GM21515 (cell line): ENCODE data around the gene MUSTN1.

Experiments used
- ATAC-seq: cut with Tn5 transposase; IDR thresholded peaks from one replicate; pipeline ENCODE4 v1.9.1; 2021; ENCODE audit not compliant: unreplicated experiment

The MUSTN1 gene

DNA sequence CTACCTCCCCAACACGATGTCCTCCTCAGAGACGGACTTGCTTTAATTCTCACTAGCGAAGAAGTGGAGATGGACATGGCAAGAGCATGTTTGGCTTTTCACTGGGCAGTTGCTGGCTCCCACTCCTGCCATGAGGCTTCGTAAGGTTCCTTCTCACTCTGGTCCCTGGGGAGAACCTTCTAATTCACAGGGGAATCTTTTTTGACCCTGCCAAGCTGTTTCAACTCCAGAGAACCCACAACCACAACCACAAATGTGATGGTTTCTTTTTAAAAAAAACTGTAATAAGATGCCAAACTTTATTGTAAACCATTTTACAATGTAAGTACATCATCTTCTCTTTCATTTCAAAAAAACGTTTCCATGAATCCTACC, 1.6 kb upstream of the MUSTN1 start:
- no peak for ATAC-seq

DNA sequence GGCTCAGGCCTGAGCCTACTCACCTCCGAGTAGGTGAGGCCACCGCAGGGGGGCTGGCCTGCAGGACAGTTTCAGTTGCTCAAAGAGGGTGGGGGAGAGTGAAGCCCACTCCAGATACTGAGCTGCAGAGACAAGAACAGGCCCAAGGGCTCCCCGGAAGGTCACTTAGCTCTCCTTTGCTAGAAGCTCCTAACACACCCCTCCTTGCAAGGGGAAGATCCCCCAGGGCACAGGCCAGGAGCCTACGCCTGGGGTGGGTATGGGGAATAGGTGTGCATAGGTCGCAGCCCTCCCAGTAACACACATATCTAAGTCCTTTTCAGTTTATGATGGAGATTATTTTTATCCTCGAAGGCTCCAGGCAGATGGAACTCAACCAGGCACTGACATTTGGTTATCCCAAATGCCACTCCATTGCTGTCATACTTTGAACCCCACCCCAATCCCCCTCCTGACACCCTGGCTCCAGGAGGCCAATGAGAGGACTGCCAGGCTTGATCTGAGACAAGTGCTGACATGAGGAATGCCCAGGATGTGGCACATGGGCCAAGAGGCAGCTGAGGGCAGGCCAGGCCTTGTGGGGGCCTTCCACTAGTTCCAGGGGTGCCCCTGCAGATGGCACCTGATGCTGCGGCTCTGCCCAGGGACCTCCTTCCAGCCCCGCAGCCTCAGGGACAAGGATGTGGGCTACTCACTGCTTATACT, 1.1 kb upstream of the MUSTN1 start:
- ATAC-seq: no peak

DNA sequence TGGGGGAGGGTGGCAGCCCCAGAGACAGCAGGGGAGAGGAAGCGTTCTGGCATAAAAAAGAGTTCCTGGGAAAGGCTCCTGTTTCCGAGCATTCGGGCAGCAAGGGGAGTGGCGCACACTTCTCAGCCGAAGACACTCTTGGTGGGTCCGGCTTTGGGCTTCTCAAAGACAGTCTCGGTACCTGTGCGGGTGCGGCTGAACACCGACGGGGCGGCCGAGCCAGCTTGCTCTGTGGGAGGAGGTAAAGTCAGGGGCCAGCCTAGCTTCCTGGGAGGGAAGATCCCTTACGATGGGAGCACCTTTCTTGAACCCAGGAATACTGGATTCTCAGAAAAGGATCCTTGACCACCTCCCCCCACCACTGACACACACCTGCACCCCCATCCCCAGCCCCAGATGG, 1.6 kb downstream of the MUSTN1 start:
- no peak for ATAC-seq

DNA sequence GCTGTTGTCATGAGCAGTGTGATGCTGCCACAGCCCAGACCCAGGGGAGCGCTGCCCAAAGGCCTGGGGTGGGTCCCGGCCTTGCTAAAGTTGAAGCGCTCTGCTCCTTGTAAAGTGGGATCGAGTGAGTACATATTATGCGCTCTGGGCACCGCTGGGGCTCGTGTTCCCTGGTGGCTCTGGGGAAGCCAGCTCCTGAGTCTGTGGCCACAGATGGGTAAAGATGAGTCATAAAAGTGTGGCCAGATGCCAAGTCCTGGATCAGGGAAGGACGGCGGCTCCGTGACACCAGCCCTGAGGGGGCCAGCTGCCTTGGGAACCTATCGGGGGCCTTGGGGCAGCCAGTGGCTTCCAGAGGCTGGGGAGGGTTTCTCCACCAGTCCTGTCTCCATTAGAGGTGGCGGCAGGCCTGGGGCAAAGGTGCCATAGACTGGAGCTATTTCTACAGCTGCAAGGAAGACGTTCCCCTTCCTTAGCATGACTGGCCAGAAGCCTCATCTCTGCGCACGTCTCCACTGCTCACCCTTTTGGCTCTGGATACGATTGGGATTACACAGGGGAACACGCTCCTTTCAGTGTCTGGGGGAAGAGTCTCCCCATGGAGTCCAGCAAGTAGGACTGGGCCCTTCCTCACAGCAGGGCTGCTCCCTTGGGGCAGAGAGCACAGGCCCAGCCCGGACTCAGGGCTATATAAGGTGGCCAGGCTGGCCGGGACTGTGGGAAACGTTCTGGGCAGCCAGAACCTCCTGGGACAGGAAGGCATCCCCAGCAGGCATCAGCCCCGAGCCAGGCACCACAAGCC, 3.1 kb downstream of the MUSTN1 start:
- no peak for ATAC-seq

DNA sequence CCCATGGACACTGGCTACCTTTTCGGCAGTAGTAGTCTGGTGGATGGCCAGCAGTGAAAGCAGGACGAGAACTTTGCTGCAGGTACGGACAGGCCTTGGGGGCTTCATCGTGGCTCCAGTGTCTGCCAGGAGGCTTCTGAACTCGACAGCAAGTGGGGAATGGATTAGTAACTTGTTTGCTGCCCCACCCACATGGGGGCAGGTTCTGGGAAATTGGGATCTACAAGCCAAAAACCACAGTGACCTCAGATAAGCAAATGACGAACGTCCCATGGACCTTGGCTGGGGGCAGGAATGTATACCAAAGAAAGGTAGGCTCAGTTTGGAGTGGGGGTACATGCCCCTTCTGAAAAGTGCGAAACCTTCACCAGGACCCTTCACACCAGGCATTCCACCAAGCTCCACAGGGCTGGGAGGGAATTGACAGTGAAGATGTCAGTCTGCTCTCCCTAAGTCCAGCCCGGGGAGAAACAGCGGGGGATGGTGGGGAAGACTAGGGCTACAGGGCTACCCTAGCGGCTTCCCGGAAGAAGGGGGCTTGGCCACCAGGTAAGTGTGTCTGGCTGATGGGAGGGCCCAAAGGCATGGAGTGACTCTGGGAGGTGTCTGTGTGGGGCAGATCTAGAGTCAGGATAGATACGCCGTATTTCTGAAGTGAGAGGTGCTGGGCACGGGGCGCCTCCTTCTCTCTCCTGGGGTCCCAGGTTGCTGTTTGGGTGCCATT, 4.1 kb downstream of the MUSTN1 start, which contains the start of gene ITIH4:
TSS of gene ITIH4 (minus strand) at position 138 of the 724 bp plus-strand sequence. CDS start at position 108, 30 bp downstream.
- ATAC-seq: no peak

DNA sequence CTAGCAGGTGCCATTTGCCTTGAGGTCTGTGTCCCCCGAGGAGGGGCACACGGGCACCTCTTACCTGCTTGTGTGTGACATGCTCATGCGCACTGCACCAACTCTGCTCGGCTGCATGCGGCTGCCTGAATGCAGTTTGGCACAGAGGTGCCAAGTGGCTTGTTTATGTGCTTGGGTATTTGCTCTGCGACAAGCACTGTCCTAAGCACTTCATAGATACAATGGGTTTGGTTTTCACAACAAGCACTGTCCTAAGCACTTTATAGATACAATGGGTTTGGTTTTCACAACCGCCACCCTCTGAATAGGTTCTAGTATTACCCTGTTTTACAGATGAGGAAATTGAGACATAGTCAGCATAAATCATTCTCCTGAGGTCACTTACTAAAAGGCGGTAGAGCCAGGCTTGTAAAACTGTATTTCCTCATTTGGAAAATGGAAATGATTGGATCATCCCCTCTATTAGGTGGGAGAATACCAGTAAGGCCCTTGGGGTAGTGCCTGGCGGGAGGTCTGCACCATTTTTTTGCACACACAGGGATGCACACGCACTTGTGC, 4.8 kb downstream of the MUSTN1 start:
- no peak for ATAC-seq

DNA sequence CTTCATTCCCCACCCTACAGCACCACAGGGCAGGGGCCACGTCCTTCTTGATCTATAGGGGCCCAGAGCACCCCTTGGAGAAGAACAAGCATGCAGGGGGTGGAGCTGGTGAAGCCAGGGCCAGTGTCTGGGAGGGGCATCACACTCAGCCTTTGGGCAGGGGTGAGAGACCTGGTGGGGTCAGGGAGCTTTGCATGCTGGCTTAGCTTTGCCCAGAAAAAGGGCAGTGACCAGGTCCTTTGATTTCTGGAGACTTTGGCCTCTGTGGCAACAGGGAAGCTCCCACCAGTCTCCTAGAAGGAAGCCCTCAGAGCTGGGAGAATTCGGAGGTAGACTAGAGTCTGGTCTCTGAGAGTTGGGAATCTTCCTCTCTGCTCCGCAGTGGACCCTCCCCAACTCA, 5.3 kb downstream of the MUSTN1 start:
- no peak for ATAC-seq

DNA sequence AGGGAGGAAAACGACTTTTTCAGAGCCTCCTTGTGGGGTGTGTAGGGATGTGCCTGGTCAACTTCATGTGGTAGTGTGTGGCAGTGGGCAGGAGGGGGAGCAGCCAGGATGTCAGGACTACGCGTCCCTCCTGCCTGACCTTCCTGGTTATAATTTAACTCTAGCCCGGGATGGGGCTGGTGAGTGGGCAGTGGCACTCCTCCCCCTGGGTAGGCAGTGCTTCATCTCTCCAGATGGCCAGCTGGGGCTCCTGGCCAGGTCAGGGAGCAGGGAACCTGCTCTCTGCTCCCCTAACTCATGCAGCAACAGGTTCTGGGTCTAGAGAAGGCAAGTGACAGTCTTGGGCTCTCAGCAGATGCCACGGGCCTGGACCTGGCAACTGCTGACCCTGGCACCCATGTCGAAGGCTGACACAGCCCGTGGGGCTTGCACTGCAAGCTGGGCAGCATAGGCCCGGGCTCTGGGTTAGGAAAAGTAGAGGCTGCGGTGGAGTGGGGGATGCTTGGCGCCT, 6.9 kb downstream of the MUSTN1 start:
- ATAC-seq: no peak

DNA sequence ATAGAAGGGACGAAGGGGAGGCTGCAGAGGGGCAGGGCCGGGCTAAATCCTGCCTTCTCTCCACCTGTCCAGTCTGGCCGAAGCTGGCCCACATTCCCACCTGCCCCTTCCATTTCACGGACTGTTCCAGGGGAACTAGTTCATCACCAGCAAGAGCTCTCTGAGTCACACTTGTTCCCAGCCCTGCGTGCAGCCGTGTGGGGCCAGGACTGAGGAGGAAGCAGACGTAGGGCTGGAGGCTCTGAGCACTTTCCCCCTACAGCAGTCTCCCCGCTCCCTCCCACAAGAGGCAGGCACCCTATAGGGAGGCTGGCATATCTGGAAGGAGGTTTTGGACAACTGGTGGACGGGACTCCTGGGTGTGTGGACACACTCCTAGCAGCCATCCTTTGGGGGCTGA, 7.4 kb downstream of the MUSTN1 start:
- no peak for ATAC-seq

DNA sequence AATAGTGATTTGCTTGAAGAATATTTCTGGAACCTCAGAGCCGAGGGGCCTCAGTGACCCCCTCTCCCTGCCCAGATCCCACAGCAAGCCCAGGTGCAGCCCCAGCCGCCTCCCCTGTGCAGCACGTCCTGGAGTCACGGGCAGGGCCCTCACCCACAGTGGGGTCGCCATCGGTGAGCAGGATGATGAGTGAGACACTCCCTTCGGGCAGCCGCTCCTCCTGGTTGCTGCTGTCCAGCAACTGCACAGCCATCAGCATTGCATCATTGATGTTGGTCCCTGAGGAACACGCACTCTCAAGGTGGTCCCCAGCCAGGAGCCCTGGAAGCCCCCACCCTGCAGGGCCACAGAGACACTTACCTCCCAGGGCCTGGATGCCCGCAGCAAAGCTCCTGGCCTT, 10.8 kb downstream of the MUSTN1 start:
- ATAC-seq: no peak

DNA sequence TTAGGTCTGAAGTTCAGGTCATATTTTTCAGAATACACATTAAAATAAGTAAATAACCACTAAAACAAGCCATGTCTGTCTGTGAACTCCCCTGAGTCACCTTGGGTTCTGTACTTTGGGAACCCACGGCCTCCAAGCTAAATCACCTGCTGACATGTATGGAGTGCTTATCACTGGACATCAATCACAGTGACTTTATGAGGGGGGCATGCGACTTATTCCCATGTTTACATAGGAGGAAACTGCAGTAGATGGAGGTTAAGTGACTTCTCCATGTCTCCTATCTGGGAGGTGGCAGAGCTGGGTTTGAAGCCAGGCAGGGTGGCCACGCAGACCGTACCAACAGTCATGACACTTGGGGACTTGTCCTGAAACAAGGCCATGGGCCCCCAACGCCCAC, 12.5 kb downstream of the MUSTN1 start:
- ATAC-seq: no peak

DNA sequence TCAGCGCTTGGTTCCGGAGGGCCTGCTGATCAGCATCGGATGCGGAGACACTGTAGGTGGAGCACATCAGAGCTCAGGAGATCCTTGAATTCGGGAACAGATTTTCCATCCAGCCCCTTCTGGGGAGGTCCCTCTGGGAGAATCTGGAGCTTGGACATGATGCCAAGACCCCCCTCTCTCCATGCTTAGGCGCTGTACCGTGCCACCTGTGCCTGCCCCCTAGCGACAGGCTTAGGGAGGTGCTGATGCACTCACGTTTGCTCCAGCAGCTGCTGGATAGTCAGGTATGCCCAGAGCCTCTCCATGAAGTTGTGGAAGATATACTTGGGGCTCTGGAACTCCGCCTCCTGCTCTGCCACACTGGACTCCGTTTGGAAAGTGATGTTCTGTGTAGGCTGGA, 14.1 kb downstream of the MUSTN1 start:
- no peak for ATAC-seq

DNA sequence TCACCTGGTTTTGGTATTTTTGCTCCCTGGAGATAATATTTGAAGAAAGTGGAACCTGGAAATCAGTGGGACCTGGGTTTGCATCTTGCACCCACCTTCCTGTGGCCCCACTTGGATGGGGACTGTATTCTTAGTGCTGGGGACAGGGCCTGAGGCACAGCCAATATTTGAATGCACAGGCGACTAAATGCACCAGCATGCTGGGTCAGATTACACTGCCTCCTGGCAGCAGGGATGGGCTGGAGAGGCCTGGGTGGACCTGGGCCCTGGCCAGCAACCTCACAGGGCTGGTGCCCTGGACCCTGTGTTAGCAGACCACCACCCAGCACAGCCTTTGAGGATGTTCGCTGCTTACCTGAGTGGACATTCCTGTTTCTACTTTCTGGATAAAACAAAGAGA, 14.9 kb downstream of the MUSTN1 start:
- ATAC-seq: no peak

DNA sequence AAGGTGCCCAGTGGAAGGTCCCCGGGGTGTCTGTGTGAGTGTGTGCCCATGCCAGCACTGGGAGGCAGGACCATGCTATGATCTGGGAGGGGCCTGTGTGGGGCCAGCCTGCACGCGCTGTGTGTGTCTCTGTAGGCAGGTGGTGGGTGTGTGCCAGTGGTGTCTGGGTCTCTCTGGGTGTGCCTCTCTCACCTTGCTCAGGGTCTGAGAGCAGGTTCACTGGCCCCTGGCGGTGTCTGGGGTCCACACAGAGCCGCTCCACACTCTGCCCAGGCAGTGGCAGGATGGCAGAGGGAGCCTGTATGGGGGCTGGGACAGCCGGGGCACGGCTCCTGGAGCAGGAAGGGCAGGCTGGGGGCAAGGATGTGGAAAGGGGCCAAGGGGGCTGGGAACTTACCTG, 17.0 kb downstream of the MUSTN1 start:
- ATAC-seq: no peak

DNA sequence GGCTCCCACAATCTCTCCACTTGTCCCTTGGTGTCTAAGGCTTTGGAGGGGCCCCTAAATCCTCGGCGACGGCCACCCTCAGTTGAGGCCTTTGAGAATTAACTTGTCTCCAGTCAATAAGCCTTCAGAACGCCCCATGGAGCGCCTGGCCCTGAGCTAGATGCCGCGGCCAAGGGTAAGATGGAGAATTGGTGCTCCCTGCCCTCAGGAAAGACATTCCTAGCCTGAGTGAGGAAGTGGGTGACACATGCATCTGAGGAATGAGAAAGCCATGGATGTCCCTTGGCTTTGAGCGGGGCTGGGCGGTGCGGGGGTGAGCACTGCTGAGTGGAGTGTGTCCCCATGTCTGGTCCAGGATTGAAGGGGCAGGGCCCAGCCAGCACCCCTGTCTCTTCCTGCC, 17.6 kb downstream of the MUSTN1 start:
- no peak for ATAC-seq

DNA sequence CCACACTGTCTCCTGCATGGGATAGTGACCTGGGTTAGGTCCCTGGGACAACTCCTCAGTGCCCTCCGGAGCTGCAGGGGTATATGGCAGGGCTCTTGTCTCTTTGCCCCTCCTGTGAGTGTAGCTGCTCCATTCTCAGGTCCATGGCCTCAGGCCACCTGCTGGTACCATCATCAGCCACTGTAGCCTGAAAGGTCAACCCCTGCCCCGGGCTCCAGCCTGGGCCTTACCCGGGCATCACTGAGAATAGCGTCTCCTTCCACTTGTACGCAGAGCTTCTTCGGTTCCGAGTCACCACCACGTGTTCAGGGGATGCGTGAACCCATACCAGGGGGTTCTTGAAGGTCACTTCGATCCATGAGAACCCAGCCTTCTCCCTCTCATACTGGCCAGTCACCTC, 18.2 kb downstream of the MUSTN1 start:
- ATAC-seq: no peak

DNA sequence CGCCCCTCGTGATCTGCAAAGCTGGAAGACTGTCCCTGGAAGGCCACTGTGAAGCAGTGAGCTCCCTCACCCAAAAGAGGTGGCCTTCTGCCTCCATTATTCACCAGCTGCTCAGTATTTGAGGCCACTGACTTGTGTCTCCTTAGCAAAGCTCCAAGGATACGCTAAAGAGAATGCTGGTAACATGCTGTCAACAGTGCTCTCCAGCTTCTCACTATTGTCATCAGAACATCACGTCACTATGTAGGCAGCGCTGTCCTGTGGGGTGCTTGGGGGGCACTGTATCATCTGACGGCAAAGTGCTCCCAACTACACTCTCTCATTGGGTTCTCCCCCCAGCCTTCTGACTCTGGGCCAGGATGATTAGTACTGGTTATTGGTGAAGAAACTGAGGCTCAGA, 18.6 kb downstream of the MUSTN1 start:
- no peak for ATAC-seq

DNA sequence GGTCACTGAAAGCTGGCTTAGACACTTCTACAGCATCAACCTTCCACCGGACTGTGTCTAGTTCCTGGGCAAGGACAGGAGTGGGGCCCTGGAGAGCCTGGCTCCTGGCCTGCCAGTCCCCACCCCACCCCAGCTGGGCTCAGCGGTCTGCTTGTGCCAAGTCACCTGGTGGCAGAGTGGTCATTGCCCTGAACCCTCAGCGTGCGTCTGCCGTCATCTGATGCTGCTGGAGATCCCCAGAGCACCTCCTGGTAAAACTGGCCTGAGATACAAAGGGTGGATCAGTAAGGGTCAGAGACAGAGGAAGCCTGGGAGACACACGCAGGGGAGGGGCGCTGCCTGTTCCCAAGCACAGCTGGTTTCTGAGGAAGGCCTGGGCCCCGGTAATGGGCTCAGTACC, 21.0 kb downstream of the MUSTN1 start:
- ATAC-seq: no peak

DNA sequence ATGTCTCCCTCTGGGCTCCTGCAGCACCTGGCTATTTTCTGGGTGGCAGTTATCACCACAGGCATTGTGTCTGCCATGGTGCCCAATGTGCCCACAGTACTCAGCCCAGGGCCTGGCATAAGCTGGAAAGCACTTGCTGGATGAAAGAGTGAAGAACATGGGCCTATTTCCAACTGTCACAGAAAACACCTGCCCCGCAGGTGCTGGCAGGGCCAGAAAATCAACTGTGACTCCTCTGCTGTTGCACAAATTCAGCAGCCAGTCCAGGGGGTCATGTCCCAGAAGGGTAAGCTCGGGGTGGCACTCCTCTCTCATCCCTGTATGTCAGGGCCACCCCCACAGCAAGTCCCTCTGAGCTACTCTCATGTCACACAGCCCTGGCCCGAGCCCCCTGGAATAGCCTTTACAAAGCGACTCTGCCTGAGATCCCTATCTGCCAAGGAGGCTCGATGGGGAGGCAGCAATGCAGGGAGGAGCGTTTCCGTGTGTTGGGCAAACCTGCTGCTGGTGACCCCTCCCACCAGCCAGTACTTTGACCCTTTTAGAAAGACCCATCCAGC, 23.3 kb downstream of the MUSTN1 start:
- no peak for ATAC-seq

DNA sequence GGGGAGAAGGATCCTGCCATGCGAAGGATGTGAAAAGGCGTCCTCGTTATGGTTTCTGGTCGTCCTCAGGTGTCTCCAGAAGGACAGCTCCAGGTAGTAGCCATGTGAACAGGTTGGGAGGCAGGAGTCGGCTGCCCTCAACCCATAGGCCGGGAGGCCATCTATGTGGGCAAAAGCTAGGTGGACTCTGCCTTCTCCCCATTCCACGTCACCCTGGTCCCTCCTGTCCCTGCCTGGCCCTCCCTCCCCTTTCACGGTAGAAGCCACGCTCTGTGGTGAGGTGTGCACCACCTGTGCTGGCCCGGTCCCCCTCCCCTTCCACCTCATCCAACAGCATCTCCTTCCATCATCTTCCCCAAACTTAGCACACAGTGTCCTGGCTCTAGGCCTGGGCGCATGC, 23.9 kb downstream of the MUSTN1 start:
- no peak for ATAC-seq
